GM20000 (cell line): ENCODE measurements around the gene ESPN.

ENCODE experiments used
- DNase-seq: peaks from one replicate; pipeline ENCODE4 v3.0.0; 2012; ENCODE audit warnings: low spot score
- TF ChIP-seq, protein P1 (sequence below): IDR thresholded peaks from 2 replicates; pipeline ENCODE4 v1.5.1; 2012; ENCODE audit warnings: mild to moderate bottlenecking, control low read depth; ENCODE audit errors: extremely low read depth, missing control alignments

Gene ESPN

GRCh38 chr1:6461538-6462411 is 37.2 kb downstream of the ESPN start:
- TF ChIP-seq, protein P1, sequence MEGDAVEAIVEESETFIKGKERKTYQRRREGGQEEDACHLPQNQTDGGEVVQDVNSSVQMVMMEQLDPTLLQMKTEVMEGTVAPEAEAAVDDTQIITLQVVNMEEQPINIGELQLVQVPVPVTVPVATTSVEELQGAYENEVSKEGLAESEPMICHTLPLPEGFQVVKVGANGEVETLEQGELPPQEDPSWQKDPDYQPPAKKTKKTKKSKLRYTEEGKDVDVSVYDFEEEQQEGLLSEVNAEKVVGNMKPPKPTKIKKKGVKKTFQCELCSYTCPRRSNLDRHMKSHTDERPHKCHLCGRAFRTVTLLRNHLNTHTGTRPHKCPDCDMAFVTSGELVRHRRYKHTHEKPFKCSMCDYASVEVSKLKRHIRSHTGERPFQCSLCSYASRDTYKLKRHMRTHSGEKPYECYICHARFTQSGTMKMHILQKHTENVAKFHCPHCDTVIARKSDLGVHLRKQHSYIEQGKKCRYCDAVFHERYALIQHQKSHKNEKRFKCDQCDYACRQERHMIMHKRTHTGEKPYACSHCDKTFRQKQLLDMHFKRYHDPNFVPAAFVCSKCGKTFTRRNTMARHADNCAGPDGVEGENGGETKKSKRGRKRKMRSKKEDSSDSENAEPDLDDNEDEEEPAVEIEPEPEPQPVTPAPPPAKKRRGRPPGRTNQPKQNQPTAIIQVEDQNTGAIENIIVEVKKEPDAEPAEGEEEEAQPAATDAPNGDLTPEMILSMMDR: no peak
- no peak for DNase-seq

GRCh38 chr1:6462412-6463119 is 38.0 kb downstream of the ESPN start:
- TF ChIP-seq, protein P1: no peak
- DNase-seq: no peak

DNA sequence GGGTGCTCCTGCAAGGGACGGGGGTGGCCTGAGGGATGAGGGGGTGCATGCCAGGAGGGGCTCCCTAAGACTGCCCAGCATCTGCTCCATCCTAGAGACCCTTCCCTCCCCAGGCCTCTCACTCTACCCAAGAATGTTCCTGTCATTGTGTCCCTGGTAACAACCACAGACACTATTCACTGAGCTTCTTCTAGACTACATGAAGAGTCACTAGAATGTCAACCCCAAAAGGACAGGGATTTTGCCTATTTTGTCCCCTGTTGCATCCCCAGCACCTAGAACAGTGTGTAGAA is 38.5 kb downstream of the ESPN start:
- DNase-seq: no peak
- TF ChIP-seq, protein P1: no peak

DNA sequence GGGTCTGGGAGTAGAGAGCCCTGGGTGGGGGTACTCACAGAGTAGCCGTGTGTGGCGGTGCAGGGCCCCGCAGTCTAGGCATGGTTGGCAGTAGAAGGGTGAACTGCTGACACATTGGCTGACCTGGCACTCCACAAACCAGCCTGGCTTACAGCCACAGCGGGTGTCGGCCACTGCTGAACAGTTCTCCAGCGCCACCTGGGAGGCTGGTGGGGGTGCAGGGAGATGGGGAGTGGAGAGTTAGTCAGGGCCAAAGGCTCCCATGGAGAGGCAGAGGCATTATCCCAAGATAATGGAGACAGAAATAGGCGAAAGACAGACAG is 39.9 kb downstream of the ESPN start:
- DNase-seq: no peak
- TF ChIP-seq, protein P1: no peak

GRCh38 chr1:6464915-6465314 is 40.3 kb downstream of the ESPN start:
- TF ChIP-seq, protein P1: no peak

GRCh38 chr1:6465461-6466005 is 41.0 kb downstream of the ESPN start:
- TF ChIP-seq, protein P1: no peak
- DNase-seq: no peak

More at GRCh38 chr1:6464915-6465314, 40.3 kb downstream of the ESPN start:
- DNase-seq: no peak

GRCh38 chr1:6466023-6466422 is 41.4 kb downstream of the ESPN start, which contains the start of gene TNFRSF25:
TNFRSF25 (minus strand) TSS chr1:6466173; CDS start chr1:6466107, 66 bp downstream.
- TF ChIP-seq, protein P1: no peak
- DNase-seq: no peak
